ENCODE results near the gene DTD2.

GRCh38 chr14:31479027-31479426 lies 21.7 kb upstream of the DTD2 start:
- no peak for TF ChIP-seq SMC3 (IDR thresholded peaks at IDR 0.05; ENCODE audit: low read depth, low read length)
- no peak for TF ChIP-seq CTCF (conservative IDR thresholded peaks at IDR 0.05; ENCODE audit: low read depth, low read length)
- TF ChIP-seq POLR2A (IDR thresholded peaks at IDR 0.05; ENCODE audit: low read depth, low read length): no peak
- TF ChIP-seq MXI1 (IDR thresholded peaks at IDR 0.05; ENCODE audit: borderline replicate concordance, low read depth, low read length): no peak
- no peak for TF ChIP-seq CEBPB (IDR thresholded peaks at IDR 0.05; ENCODE audit: low read depth, low read length)
- no peak for TF ChIP-seq RCOR1 (IDR thresholded peaks at IDR 0.05; ENCODE audit: insufficient replicate concordance, low read length)
- no peak for TF ChIP-seq USF2 (IDR thresholded peaks at IDR 0.05; ENCODE audit: low read depth, low read length)
- TF ChIP-seq MAZ (IDR thresholded peaks at IDR 0.05; ENCODE audit: borderline replicate concordance, low read depth, low read length): no peak
- no peak for TF ChIP-seq BHLHE40 (IDR thresholded peaks at IDR 0.05; ENCODE audit: low read depth, low read length)
